HCT116 (cell line): ENCODE data around the gene CACNA2D3. TPM values are rescaled to one million over a fixed set of nuclear protein-coding genes. Genes with fewer than 3 reads are reported as not detected.

Source experiments
- ATAC-seq: fragments of 200-7000 bp; cut with Tn5 transposase; 2 replicates; pipeline ENCODE4 v1.9.1; 2020; ENCODE audit warnings: mild to moderate bottlenecking, moderate library complexity
- BruUV-seq: library from RNA; stranded (reverse); fragments of 400-500 nt; replicated peaks from 2 replicates; lab custom pipeline; 2021; lab: Mats Ljungman, UMichigan
- CTCF ChIA-PET: fragments of 300-600 bp; sonication (Branson Sonifier 250); formaldehyde crosslinking; loops from one replicate; lab custom pipeline; 2021; ENCODE audit warnings: antibody characterized with exemption; lab: Charles Lee
- POLR2A ChIA-PET: fragments of 300-600, 350-600 bp; sonication (Branson Sonifier 250); formaldehyde crosslinking; loops from one replicate; lab custom pipeline; 2021; ENCODE audit warnings: antibody characterized with exemption; lab: Charles Lee
- RAD21 ChIA-PET, 2 experiments: fragments of 300-600 bp; sonication (Branson Sonifier 250); formaldehyde crosslinking; loops; one replicate each; lab custom pipeline; 2023; ENCODE audit warnings: low total read pairs in 2 of 2; ENCODE audit not compliant: uncharacterized antibody in 2 of 2, unreplicated experiment in 2 of 2, low non-redundant PET in 1 of 2; lab: Charles Lee
- DNase-seq: peaks from one replicate; pipeline ENCODE4 v3.0.0-alpha.2; 2010; ENCODE audit warnings: low read depth, low spot score
- H2AFZ ChIP-seq: fragments of 200-600 bp; shearing (Covaris generic), sonication (generic); 2 replicates; pipeline ENCODE4 v1.6.1; 2017; ENCODE audit warnings: low read depth, mixed run types, mixed read lengths, antibody characterized with exemption, low read length; ENCODE audit not compliant: poor library complexity, severe bottlenecking
- H3K27ac ChIP-seq: 2 replicates; pipeline ENCODE4 v1.5.1; 2012; ENCODE audit warnings: low read depth, low read length
- H3K27me3 ChIP-seq: fragments of 200-600 bp; sonication (generic); 2 replicates; pipeline ENCODE4 v1.6.1; 2016; ENCODE audit warnings: mixed run types, low read length, mixed read lengths; ENCODE audit not compliant: insufficient read depth
- H3K36me3 ChIP-seq, 2 experiments: fragments of 200-500 bp in 1 of 2; fragments of 200-600 bp in 1 of 2; sonication (Bioruptor generic) in 1 of 2; sonication (generic) in 1 of 2; 2 replicates each; pipeline versions ENCODE4 v1.5.1 to v1.6.1; 2014 to 2016; ENCODE audit warnings: low read length in 2 of 2, inconsistent platforms in 1 of 2, mixed read lengths in 1 of 2, mixed run types in 1 of 2; ENCODE audit not compliant: insufficient read depth in 2 of 2, control insufficient read depth in 1 of 2
- H3K4me1 ChIP-seq, 2 experiments: fragments of 200-600 bp in 1 of 2; sonication (generic) in 1 of 2; 2 replicates each; pipeline versions ENCODE4 v1.5.1 to v1.6.1; 2012 to 2017; ENCODE audit warnings: low read length in 2 of 2, inconsistent platforms in 1 of 2, mild to moderate bottlenecking in 1 of 2, mixed read lengths in 1 of 2, mixed run types in 1 of 2, moderate library complexity in 1 of 2; ENCODE audit not compliant: insufficient read depth in 2 of 2, control insufficient read depth in 1 of 2
- H3K4me2 ChIP-seq: fragments of 200-600 bp; sonication (generic); 2 replicates; pipeline ENCODE4 v1.6.1; 2017; ENCODE audit warnings: mixed run types, low read length, mixed read lengths
- H3K4me3 ChIP-seq, 2 experiments: fragments of 200-600 bp in 1 of 2; sonication (generic) in 1 of 2; replicated peaks in 1 of 2; 2 replicates each; pipeline ENCODE4 v1.5.1; 2011 to 2016; ENCODE audit warnings: low read length in 2 of 2, control low read depth in 1 of 2, low read depth in 1 of 2, mild to moderate bottlenecking in 1 of 2, mixed read lengths in 1 of 2, mixed run types in 1 of 2
- H3K79me2 ChIP-seq: fragments of 200-600 bp; sonication (generic); 2 replicates; pipeline ENCODE4 v1.6.1; 2017; ENCODE audit warnings: mild to moderate bottlenecking, mixed run types, low read length, moderate library complexity, mixed read lengths; ENCODE audit not compliant: insufficient read depth
- H3K9ac ChIP-seq: fragments of 200-600 bp; sonication (generic); 2 replicates; pipeline ENCODE4 v1.6.1; 2016; ENCODE audit warnings: low read length, mixed read lengths
- H3K9me2 ChIP-seq: fragments of 200-600 bp; sonication (generic), shearing (Covaris generic); 2 replicates; pipeline ENCODE4 v1.6.1; 2017; ENCODE audit warnings: mixed run types, mild to moderate bottlenecking, moderate library complexity; ENCODE audit not compliant: insufficient read depth
- H3K9me3 ChIP-seq, 2 experiments: fragments of 200-500 bp in 1 of 2; fragments of 200-600 bp in 1 of 2; sonication (Bioruptor generic) in 1 of 2; sonication (generic) in 1 of 2; 2 replicates each; pipeline ENCODE4 v1.6.1; 2014 to 2017; ENCODE audit warnings: low read length in 2 of 2, mixed read lengths in 2 of 2, inconsistent platforms in 1 of 2, low read depth in 1 of 2, mild to moderate bottlenecking in 1 of 2, mixed run types in 1 of 2, moderate library complexity in 1 of 2; ENCODE audit not compliant: control insufficient read depth in 1 of 2, insufficient read depth in 1 of 2
- H4K20me1 ChIP-seq: fragments of 200-600 bp; sonication (generic), shearing (Covaris generic); 2 replicates; pipeline ENCODE4 v1.6.1; 2017; ENCODE audit warnings: mixed run types, mild to moderate bottlenecking, moderate library complexity; ENCODE audit not compliant: insufficient read depth
- CBX3 ChIP-seq: IDR thresholded peaks from 2 replicates; pipeline ENCODE4 v1.6.1; 2012; ENCODE audit warnings: low read depth
- CEBPB ChIP-seq: IDR thresholded peaks from 2 replicates; pipeline ENCODE4 v1.6.1; 2012; ENCODE audit warnings: low read depth
- CTCF ChIP-seq, 3 experiments: fragments of 200-600 bp in 1 of 3; sonication (generic) in 1 of 3; IDR thresholded peaks in 2 of 3; conservative IDR thresholded peaks in 1 of 3; 2 replicates each; pipeline ENCODE4 v1.5.1; 2012 to 2017; ENCODE audit warnings: low read depth in 2 of 3, low read length in 2 of 3, antibody characterized with exemption in 1 of 3, borderline replicate concordance in 1 of 3, control low read depth in 1 of 3, mild to moderate bottlenecking in 1 of 3, mixed read lengths in 1 of 3, mixed run types in 1 of 3, moderate library complexity in 1 of 3; ENCODE audit not compliant: insufficient read depth in 1 of 3
- EGR1 ChIP-seq: IDR thresholded peaks from 2 replicates; pipeline ENCODE4 v1.6.1; 2012; ENCODE audit warnings: low read depth
- ELF1 ChIP-seq: IDR thresholded peaks from 2 replicates; pipeline ENCODE4 v1.6.1; 2012; ENCODE audit warnings: low read depth, borderline replicate concordance
- EZH2 ChIP-seq: fragments of 200-600 bp; sonication (generic); IDR thresholded peaks from 2 replicates; pipeline ENCODE4 v1.6.1; 2017; ENCODE audit warnings: antibody characterized with exemption, mixed run types
- EZH2phosphoT487 ChIP-seq: fragments of 200-600 bp; IDR thresholded peaks from 2 replicates; pipeline ENCODE4 v1.6.1; 2018; ENCODE audit warnings: antibody characterized with exemption, borderline replicate concordance
- FOSL1 ChIP-seq: IDR thresholded peaks from 2 replicates; pipeline ENCODE4 v1.6.1; 2012; ENCODE audit warnings: low read depth
- JUND ChIP-seq: IDR thresholded peaks from 2 replicates; pipeline ENCODE4 v1.6.1; 2012
- POLR2A ChIP-seq: IDR thresholded peaks from 2 replicates; pipeline ENCODE4 v1.7.0; 2011; ENCODE audit warnings: borderline replicate concordance; ENCODE audit not compliant: insufficient read depth, insufficient read length; ENCODE audit errors: extremely low read depth
- POLR2AphosphoS5 ChIP-seq: IDR thresholded peaks from 2 replicates; pipeline ENCODE4 v1.6.1; 2011; ENCODE audit warnings: mild to moderate bottlenecking, low read depth, low read length, moderate library complexity
- RAD21 ChIP-seq: IDR thresholded peaks from 2 replicates; pipeline ENCODE4 v1.6.1; 2012; ENCODE audit warnings: low read depth, mild to moderate bottlenecking
- REST ChIP-seq: IDR thresholded peaks from 2 replicates; pipeline ENCODE4 v1.6.1; 2012; ENCODE audit warnings: low read depth
- SIN3A ChIP-seq: IDR thresholded peaks from 2 replicates; pipeline ENCODE4 v1.6.1; 2012; ENCODE audit warnings: low read depth
- SRF ChIP-seq: IDR thresholded peaks from 2 replicates; pipeline ENCODE4 v1.6.1; 2012; ENCODE audit warnings: low read depth
- TCF7L2 ChIP-seq: IDR thresholded peaks from 2 replicates; pipeline ENCODE4 v1.7.0; 2011; ENCODE audit warnings: borderline replicate concordance, inconsistent platforms; ENCODE audit not compliant: insufficient read depth, insufficient read length; ENCODE audit errors: extremely low read depth
- ZBTB33 ChIP-seq: IDR thresholded peaks from 2 replicates; pipeline ENCODE4 v1.6.1; 2011; ENCODE audit warnings: mild to moderate bottlenecking, low read length, moderate library complexity; ENCODE audit not compliant: insufficient replicate concordance; ENCODE audit errors: extremely low read depth
- ZFX ChIP-seq: fragments of 450-650 bp; IDR thresholded peaks from 2 replicates; pipeline ENCODE4 v1.6.1; 2017
- ZNF274 ChIP-seq: fragments of 200-500 bp; sonication (Bioruptor generic); IDR thresholded peaks from 2 replicates; pipeline ENCODE4 v1.6.1; 2014; ENCODE audit warnings: mild to moderate bottlenecking, low read depth, low read length, inconsistent platforms
- intact Hi-C: fragments of 100-400 bp; cut with micrococcal nuclease; formaldehyde crosslinking; loops from 2 replicates; pipeline ENCODE4 v1.10.0; 2022
- total RNA-seq: library from RNA; stranded (reverse); gene quantifications from one replicate; pipeline ENCODE4 v1.2.1, GENCODE V29; 2021; ENCODE audit not compliant: unreplicated experiment

CACNA2D3 gene
- total RNA-seq, 1 experiment from 2014 or later: 0.20 TPM

GRCh38 chr3:54131890-54132289 lies 9.5 kb downstream of the CACNA2D3 start:
- Histone ChIP-seq H3K79me2 (no peaks in the 10 kb centered on the region), H3K9me2 (no peaks in the 10 kb centered on the region), H3K36me3 (no peaks in the 10 kb centered on the region), H3K4me1 (no peaks in the 10 kb centered on the region), H3K27me3 (peaks cover 29% of the 10 kb centered on the region), H3K9me3 (no peaks in the 10 kb centered on the region), H3K4me2 (no peak overlapping the region), H2AFZ (no peak overlapping the region), H3K4me3 (no peak overlapping the region), H4K20me1 (no peaks in the 10 kb centered on the region), H3K9ac (no peak overlapping the region)
- DNase-seq (no peak), ATAC-seq (no peak)
- RAD21 ChIA-PET: no interaction called here
- POLR2A ChIA-PET: no interaction called here
- no TSS peak for BruUV-seq
- intact Hi-C loops: no loop called here
- TF ChIP-seq CTCF (IDR thresholded peaks at IDR 0.05 in 2 of 3, conservative IDR thresholded peaks at IDR 0.05 in 1 of 3; ENCODE audit: borderline replicate concordance in 1 of 3, insufficient read depth in 1 of 3, low read depth in 2 of 3, low read length in 2 of 3) (no peak), POLR2AphosphoS5 (no peak), RAD21 (no peak), EGR1 (no peak), ZFX (no peak), ZNF274 (no peak), REST (no peak), EZH2 (no peak), TCF7L2 (no peak), SIN3A (no peak), ZBTB33 (no peak), ELF1 (no peak), CEBPB (no peak), POLR2A (no peak), JUND (no peak), SRF (no peak), EZH2phosphoT487 (no peak), CBX3 (no peak), FOSL1 (no peak)
- TF ChIP-seq, all 23 proteins: peak for 0
- no peak overlapping the region for H3K27ac ChIP-seq
- CTCF ChIA-PET: no interaction called here
